ENCODE data around the gene DUSP15.

The DUSP15 gene

DNA sequence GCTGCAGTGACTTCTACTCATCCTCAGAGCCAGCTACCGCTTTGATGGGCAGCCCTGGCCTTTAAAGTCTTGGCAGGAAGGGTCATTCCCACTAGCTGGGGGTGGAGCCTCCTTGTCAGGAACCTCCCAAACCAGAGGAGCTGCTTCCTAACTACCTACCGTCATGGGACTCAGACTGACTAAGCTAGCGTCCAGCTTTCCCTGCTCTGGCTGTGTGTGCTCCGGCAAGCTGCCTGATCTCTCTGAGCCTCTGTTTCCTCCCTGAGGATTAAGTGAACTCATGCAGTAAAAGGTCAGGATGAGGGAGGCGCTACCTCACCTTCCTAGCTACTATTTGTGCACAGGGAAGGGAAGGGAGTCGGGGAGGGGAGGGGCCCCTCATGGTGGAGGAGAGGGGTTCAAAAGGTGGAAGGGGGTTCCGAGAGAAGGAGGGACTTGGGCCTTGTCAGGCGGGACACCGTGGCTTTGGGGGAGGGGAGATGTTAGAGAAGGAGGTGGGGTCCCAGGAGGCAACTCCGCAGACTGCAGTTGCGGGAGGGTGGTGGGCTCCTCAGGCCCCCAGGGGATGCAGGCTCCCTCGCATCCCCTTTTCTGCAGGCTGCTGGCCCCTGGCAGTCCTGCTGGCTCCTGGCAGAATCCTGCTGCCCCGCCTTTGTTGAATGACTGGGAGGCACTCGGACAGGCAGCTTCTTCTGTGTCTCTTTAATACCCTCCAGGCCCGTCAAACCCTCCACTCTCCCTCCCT is 9.8 kb downstream of the DUSP15 start:
- DNase-seq (ENCODE audit: low spot score) = peak; percentile 82

DNA sequence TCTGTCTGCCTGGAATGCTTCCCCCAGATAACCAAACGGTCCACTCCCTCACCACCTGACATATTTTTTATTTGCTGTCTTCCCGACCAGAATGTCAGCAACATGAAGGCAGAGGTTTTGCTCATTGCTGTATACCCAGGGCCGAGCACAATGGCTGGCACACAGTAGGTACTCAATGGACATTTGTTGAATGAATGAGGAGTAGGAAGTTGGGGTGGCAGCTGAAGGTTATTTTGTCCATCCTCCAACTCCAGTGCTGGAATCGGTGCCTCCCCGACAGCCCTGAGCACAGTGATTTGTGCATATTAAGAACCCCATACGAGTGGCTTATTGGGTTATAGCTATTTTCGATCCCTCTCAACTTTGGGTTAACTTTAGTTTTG is 10.3 kb downstream of the DUSP15 start:
- DNase-seq (ENCODE audit: low spot score) = no peak

DNA sequence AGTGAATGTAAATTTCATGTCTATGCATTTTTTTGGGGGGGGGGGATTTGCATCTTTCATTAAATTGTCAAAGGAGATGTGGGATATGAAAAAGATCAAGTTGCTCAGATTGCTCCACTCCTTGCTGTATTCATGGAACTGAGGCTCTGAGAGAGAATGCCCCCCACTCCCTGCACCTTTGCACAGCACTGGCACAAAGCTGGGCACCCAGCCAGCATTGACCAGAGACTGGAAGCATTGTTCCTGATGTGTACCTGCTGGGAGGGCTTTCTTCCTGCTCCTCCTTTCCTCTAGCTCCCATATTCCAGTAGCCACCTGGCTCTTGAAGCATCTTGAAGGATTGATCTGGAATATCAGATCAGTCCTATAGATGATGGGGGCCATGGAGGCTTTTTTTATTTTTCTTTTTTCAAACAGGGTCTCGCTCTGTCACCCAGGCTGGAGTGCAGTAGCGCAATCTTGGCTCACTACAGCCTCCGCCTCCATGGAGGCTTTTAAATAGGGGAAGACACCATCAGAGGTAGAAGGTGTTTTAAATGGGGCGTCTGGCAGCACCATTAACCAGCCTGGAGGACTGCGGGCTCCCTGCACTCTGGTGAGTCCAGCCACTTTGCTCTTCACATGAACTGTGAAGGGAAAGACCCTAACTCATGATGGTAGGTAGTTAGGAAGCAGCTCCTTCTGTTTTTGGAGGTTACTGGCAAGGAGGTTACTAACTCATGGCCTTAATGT is 10.9 kb downstream of the DUSP15 start:
- DNase-seq (ENCODE audit: low spot score) = no peak

DNA sequence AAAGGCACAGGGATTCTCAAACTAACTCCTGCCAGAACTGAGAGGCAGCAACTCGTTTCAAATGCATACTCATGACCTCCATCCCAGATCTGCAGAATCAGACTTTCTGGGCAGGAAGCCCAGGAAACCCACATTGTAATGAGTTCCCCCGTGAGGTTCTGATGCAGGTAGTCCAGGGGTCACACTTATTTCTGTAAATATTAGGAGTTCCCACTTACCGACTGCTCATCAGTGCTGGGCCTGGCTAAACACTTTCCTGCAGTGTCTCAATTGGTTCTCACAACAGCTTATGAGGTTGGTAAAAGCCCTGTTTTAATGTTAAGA is 11.6 kb downstream of the DUSP15 start:
- DNase-seq (ENCODE audit: low spot score) = no peak

DNA sequence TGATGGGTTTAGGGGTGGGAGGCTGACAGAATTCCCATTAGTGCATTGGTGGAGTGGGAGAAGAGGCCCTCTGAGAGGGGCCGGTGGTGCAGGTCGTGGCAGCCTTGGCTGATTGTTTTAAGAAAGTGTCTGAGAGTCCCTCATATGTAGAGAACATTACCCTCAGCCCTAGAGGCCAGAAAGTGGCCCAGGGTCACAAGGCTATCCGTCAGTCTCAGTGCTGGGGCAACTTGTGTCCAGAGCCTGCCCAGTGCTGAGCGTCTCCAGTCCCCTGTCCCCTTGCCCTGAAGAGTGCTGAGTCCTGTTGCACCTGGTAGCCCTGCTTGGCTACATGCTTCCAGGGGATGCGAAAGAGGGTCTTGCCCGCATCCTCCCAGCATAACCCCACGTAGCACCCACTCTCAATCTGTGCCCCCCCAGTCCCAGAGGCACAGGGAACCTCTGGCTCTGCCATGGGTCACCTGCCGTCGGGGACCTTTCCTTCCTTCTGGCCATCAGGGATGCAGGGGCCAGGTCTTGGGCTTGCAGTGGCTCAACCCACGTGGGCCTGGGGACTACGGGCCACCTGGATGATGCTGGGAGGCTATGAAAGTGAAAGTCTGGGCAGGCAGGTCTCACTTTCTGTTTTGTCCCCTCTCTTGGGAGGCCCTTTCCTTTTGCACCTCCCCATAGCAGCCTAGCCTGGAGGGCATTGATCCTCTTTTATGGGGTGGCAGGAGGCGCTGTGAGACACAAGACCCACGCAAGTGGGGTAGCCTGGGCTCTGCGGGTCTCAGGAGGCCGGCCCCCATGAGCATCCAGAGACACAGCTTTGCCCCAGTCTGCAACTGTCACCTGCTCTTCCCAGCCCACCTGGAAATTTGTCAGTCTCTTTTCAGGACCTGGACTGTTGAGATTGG is 12.2 kb downstream of the DUSP15 start:
- no peak for DNase-seq (ENCODE audit: low spot score)

DNA sequence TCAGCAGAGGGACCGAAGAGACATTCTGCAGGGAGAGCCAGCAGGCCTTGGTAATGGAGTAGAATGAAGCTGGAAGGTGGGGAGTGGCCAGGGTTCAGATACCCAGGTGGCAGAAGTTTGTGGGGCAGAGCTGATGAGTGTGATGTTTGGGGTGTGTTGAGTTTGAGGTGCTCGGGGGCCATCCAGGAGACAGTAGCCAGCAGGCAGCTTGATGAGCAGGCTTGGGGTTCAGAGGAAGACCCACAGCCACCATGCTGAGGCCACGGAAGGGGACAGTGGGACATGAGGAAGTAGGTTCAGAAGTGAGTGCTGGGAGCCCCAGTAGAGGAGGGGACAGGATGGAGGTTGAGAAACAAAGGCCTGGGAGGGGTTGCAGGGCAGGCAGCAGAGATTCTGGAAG is 13.8 kb downstream of the DUSP15 start:
- DNase-seq (ENCODE audit: low spot score) = no peak

DNA sequence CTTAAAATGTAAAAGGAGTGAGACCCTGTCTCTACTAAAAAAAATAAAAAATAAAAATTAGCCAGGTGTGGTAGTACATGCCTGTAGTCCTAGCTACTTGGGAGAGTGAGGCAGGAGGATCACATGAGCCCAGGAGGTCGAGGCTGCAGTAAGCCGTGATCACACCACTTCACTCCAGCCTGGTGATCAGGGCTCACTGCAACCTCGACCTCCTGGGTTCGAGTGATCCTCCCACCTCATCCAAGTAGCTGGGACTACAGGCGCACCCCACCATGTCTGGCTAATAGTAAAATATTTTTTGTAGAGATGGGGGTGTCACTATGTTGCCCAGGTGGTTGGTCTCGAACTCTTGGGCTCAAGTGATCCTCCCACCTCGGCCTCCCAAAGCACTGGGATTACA is 16.8 kb downstream of the DUSP15 start:
- no peak for DNase-seq (ENCODE audit: low spot score)

DNA sequence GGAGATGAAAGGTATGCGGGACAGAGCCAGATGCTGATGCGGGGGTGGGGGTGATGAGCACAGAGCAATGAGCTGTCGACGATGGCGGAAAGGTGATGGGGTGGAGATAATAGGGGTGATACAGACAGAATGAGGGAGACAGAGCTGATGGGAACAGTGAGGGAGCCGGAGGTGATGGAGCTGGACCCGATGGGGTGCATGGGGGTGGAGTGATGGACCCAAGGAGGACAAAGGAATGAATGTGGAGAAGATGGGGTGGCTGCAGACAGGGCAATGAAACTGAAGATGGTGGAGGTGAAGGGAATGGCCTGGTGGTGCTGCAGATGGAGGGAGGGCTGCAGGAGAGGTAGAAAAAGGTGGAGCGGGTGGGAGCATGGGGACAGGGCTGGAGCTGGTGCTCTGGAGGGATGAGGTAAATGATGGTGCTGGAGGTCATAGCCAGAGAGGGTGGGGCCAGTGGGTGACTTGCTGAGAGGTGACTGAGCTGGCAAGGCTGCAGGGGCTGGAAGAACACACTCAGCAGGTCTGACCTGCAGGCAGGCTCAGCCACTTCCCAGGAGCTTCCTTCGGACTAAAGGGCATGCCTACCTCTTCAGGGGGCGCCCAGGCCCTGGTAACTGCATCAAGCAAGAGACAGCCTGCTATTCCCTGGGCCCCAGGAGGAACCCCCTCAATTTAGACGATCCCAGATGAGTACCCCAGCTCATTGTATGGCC is 18.9 kb downstream of the DUSP15 start:
- DNase-seq (ENCODE audit: low spot score) = no peak

DNA sequence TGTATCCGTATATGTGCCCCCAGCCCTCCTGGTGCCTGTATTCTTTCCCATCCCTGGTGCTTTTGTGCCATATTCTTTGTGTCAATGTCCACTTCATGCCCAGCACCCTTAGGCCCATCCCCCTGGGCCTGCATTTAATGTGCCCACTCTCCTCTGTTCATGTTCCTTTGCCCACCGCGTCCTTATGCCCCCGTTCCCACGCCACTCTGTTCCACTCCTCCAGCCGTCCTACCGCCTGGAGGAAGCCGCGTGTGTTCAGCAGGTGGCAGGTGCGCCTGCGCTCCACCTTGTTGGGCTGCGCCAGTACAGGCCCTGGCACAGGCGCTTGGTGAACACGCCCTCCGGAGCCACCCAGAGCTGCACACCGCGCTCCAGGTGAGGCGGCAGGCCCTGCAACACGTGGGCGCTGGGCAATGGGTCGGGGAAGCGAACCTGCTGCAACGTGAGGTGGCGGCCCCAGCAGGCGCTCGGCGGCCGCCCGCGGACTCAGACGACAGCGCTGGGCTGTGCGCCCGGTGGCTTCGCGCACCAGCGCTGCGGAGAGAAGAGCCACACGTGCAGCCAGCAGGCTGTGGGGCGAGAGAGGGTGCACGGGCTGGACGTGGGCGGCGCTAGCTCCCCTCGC is 20.9 kb downstream of the DUSP15 start:
- DNase-seq (ENCODE audit: low spot score) = no peak

DNA sequence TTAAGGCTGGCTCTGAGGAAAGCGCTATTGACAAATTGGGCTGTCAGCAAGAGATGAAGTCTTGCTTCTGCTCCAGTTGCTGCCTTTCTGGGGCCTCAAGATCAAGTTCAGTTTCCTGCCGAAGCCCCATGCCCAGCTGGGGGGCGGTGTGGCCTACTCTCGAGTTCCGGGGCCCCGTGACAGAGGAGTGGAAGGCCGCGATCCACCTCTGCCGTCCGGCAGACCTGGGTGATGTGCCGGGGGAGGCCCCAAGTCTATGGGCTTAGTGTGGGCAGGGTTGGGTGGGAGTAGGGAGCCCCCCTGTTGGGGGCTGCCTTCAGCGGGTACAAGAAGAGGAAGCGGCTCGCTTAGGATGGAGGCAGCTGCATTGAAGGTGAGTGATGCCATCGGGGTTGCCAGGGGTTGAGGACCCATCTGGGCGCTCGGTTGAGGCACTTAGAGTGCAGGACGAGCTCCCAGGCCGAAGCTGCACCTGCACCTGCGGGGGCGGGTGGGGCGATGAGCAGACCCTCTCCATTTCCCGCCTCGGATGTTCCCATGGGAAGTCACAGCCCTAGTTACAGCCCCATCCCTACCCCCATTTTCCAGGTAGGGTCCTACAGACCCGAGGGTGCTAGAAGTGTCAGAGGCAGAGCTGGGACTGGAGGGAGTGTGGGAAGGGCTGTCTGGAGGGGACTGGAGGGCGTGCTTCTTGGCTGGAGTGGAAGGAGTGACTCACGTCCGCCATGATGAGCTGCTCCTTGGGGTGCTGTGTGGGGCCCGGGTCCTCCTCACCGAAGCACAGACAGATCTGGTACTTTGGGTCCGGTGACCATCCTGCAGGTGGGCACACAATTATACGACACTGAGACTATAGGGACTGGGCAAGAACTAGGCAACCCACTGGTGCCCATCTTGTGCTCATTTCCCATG is 22.0 kb downstream of the DUSP15 start:
- DNase-seq (ENCODE audit: low spot score) = no peak

DNA sequence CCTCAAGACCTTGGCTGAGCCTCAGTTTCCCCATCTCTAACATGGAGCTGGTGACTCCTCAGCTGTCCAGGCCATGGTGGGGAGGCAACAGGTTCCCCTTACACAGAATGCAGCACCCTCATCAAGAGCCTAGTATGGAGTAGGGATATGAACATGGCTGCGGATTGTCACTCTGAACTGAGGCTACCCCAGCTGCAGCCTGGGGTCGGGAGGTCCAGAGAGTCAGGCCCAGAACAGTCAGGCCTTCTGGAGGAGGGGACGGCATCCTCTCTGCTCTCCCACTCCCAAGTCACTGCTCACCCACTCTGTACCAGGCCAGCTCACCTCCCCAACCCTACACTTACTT is 23.6 kb downstream of the DUSP15 start:
- DNase-seq (ENCODE audit: low spot score) = no peak

DNA sequence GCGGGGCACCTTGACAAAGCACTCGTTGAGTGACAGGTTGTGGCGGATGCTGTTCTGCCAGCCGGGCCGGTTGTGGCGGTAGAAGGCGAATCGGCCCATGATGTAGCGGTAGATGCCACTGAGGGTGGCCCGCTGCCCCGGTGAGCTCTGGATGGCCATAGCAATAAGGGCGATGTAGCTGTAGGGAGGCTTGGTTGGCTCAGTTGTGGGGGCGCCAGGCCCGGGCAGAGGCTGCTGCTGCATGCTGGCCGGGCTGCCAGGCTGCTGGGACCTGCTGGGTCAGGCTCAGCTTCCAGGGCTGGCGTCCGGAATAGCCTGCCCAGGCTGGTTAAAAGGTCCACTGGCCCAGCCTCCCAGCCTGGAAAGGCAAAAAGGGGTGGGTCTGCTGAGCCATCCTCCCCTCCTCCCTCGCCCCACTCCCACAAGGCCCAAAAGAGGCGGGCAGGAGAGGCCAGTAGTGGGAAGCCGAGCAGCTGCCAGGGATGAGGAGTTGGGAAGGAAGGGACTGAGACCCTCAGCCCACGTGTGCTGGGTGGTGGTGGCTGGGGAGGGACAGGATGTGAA is 24.9 kb downstream of the DUSP15 start, which contains the start of gene FOXS1:
TSS of gene FOXS1 (minus strand) at position 305 of the 564 bp plus-strand sequence. CDS start at position 243, 62 bp downstream.
- DNase-seq (ENCODE audit: low spot score) = peak; percentile 84

DNA sequence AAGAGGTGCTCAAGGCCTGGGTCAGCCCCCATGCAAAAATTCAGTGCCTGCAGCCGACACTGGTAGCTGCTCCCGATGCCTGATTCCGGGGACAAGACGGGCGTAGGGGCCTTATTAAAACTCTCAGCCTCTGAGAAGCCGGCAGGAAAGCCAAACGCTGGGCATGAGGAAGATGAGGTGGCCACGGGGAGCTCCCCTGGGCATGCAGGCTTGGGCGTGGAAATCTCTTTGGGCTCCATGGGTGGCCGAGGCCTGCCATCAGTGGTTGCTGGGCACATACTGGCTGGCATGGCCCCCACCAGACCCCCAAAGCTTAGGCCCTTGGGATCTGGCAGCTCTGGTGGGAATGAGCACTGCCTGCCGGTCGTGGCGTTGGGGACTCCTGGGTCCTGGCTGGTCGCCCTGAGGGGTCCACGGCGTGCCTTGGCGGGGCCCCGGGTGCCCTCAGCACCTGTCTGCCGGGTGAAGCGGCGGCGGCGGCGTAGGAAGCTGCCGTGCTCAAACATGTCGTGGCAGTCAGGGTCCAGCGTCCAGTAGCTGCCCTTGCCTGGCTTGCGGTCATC is 25.5 kb downstream of the DUSP15 start:
- DNase-seq (ENCODE audit: low spot score) = no peak

DNA sequence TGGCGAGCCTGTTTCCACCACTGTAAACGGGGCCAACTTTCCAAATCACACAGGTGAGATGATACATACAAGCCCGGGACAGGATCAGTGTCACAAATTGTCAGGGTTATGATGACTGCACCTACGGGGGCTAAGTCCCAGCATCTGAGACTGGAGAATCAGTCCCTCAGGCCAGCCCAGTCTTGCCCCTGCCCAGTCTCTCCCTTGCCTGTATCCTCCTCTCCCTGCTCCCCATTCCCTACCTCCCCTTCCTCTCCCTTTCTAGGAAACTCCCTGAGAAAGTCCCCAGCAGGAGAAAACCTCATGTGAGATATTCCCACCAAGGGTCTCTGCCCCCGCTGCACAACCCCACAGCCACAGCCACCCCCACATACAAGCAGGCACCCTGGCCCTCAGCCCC is 26.4 kb downstream of the DUSP15 start:
- no peak for DNase-seq (ENCODE audit: low spot score)

DNA sequence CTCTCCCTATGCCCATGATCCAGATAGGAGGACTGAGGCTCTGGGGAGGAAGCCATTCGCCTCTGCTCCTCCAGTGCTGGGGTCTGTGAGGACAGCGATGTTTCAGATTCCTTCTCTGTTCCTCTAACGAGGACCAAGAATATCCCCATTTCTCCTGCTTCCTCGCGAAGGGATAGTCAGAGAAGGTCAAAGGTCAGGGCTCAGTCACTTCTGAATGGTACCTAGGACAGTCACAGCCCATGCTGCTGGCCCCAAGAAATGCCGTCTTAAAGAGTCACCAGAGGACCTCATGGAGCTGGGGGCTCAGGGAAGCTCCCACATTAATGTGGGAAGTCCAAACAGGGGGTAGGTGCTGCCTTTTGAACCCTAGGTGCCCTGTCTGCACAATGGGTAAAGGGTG is 27.0 kb downstream of the DUSP15 start:
- DNase-seq (ENCODE audit: low spot score) = no peak

DNA sequence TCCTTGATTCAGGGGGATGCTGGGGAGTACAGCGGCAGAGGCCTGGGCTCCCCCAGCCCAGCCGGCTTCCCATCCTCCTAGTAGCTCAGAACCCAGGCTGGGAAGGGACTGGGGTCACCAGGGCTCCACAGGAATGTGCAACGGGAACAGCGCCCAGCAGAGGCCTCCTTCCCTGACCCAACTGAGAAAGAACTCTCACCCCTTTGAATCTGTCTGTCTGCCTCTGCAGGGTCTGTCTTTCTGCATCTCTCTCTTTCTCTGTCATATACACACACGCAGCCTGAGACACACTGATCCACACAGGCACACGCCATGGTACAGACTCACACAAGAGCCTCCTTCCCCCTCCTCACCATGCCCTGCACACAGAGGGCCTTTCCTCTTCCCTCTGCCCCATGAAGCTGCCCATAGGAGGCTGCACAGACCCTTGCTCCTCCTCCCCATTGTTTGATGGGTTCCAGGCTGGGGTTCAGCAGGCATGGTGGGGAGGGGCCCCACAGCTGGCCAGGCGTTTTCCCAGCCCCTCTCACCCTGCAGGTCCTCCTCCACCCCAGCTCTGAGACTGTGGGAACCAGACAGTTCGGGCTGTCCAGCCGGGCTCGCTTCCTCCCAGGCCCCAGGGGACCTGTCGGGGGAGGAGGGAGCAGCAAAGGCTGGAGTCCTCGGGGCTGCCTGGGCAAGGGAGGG is 27.7 kb downstream of the DUSP15 start:
- no peak for DNase-seq (ENCODE audit: low spot score)

DNA sequence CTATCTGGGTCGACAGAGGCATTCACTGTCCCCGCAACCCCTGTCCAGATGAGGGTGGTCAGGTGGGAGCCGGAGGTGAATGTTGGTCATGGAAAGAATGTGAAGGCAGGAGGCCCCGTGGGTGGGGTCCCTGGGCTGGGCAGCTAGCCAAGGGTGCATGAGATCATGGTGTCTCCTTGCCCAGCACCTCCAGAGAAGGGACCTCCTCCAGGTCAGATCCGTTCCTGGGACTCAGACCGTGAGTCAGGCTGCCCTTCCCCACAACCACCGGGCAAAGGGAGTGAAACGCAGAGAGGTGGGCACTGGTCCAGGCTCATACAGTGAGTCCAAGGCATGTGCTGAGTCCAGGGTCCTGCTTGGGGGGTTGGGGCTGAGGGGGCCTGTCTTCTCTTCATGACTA is 28.4 kb downstream of the DUSP15 start:
- no peak for DNase-seq (ENCODE audit: low spot score)

DNA sequence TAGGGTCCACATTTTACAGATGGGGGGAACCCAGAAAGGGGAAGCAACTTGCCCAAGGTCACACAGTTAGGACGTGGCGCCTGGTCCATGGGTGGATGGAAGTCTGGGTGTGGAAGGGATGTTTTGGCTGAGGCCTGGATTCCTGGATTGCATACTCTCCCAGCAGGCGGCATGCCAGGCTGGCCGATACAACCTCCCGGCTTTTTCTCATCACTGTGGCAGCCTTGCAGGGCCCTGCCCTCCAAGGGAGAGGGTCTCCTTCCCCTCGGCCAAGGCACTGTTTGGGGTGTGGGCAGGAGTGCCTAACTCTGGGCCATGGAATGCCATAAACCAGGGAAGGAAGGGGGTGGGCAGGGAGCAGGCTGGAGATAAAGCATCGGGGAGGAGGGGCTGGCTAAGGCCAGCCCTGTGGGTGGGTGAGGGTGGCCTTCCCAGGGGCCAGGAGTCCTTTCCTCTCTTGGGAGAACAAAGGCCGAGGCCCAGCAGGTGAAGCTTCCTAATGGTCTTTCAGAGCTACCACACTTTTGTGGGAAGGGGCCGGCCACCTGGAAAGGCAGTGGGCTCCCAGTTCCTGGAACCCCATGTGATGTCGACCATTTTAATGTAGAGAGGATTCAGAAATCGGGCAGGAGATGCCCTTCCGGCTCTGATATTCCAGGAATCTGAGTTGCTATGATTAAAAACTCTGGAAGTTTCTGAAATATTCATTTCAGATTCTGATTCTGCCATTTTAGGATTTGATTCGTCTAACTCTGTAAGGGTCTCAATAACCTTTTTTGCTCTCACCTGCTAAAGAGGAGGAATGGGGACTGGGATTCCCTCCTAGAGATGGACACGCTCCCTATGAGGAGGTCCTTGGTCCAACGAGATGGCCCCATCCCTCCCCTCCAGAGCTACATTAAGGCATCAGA is 29.2 kb downstream of the DUSP15 start:
- no peak for DNase-seq (ENCODE audit: low spot score)
